Type B pancreatic cell (in vitro differentiated cells): ENCODE data around the gene LRRN2. TPM values are rescaled to one million over a fixed set of nuclear protein-coding genes. Genes with fewer than 3 reads are reported as not detected.

Experiments used
- DNase-seq: peaks from one replicate; pipeline ENCODE4 v3.0.0; 2021; ENCODE audit warnings: mixed read lengths; ENCODE audit not compliant: unreplicated experiment; ENCODE audit errors: extremely low spot score
- H3K27ac Mint-ChIP-seq: 2 replicates; pipeline ENCODE4 v1.8.0; 2021; ENCODE audit warnings: mild to moderate bottlenecking, mixed read lengths
- H3K27me3 Mint-ChIP-seq: 2 replicates; pipeline ENCODE4 v1.8.0; 2021; ENCODE audit warnings: mixed read lengths
- H3K36me3 Mint-ChIP-seq: 2 replicates; pipeline ENCODE4 v1.8.0; 2021; ENCODE audit warnings: mixed read lengths
- H3K4me1 Mint-ChIP-seq: one replicate; pipeline ENCODE4 v1.8.0; 2021; ENCODE audit warnings: mixed read lengths; ENCODE audit not compliant: unreplicated experiment
- H3K4me3 Mint-ChIP-seq: 2 replicates; pipeline ENCODE4 v1.8.0; 2021; ENCODE audit warnings: mild to moderate bottlenecking, mixed read lengths
- H3K9me3 Mint-ChIP-seq: 2 replicates; pipeline ENCODE4 v1.8.0; 2021; ENCODE audit warnings: mixed read lengths
- total RNA-seq: library from RNA; stranded (reverse); gene quantifications from 2 replicates; pipeline ENCODE4 v1.2.1, GENCODE V29; 2021; ENCODE audit warnings: low replicate concordance
- TF ChIP-seq, protein P1 (sequence below): fragments of 200-600 bp; sonication (generic); conservative IDR thresholded peaks from 2 replicates; pipeline ENCODE4 v1.5.0; 2021; ENCODE audit warnings: antibody characterized with exemption, mild to moderate bottlenecking

The LRRN2 gene
- total RNA-seq, 1 donor from 2014 or later, result 19.0 TPM

DNA sequence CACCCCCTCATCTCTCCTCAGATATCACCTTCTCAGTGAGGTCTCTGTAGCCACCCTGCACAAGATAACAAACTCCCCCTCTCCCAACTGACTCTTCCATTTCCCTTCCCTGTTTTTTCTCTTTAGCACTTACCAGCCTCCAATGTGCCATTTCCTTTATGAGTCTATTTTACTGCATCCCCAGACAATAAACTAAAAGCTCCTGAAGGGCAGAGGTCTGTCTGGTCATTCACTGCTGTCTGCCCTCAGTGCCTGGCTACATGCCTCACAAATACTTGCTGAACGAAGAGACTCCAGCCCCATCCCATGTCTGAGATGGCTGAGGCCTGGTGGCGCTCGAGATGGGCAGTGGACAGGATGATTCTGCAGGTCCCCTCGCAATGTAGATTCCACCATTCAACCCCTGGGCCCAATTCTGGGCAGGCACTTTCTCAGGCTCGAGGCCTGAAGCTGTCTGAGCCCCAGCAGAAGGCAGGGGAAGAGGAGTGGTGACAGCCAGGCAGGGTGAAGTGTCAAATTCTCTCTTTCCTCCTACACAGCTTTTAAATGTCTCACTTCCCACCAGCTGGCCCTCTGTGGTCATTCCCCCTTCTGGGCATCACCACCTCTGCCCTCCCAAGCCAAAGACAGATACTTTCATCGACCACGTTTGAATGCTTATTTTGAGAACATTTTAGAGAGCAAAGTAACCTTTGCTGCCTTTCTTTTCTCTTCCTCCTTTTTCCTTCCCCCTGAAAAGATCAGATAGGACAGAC, 6.6 kb downstream of the LRRN2 start:
- H3K27me3 Mint-ChIP-seq, result peaks cover 57% of the 10 kb centered on the region
- no peak overlapping the region for H3K4me3 Mint-ChIP-seq
- H3K4me1 Mint-ChIP-seq, result peaks cover 6% of the 10 kb centered on the region
- no peaks in the 10 kb centered on the region for H3K36me3 Mint-ChIP-seq
- no peak for DNase-seq
- H3K27ac Mint-ChIP-seq, result no peak overlapping the region
- TF ChIP-seq, protein P1, sequence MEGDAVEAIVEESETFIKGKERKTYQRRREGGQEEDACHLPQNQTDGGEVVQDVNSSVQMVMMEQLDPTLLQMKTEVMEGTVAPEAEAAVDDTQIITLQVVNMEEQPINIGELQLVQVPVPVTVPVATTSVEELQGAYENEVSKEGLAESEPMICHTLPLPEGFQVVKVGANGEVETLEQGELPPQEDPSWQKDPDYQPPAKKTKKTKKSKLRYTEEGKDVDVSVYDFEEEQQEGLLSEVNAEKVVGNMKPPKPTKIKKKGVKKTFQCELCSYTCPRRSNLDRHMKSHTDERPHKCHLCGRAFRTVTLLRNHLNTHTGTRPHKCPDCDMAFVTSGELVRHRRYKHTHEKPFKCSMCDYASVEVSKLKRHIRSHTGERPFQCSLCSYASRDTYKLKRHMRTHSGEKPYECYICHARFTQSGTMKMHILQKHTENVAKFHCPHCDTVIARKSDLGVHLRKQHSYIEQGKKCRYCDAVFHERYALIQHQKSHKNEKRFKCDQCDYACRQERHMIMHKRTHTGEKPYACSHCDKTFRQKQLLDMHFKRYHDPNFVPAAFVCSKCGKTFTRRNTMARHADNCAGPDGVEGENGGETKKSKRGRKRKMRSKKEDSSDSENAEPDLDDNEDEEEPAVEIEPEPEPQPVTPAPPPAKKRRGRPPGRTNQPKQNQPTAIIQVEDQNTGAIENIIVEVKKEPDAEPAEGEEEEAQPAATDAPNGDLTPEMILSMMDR, result no peak
- no peaks in the 10 kb centered on the region for H3K9me3 Mint-ChIP-seq

DNA sequence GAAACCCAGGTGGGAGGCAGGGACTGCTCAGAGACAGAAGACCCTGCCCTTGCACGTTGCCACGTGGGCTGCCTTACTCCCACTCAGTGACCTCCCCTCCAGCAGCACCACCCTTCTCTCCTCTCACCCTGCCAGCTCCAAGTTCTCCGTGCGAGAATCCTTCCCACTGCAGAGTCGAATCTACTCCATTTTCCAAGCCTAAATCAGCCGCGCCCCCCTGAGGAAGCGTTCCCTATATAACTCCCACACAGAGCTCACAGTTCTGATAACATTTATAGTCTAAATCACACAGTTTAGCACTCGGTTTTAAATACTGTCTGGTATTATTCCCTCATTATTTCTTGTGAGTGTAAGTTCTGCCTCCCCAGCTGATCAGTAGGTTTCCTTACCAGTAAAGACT, 7.7 kb downstream of the LRRN2 start:
- no peak overlapping the region for H3K4me3 Mint-ChIP-seq
- TF ChIP-seq, protein P1, result no peak
- DNase-seq, result no peak
- no peaks in the 10 kb centered on the region for H3K36me3 Mint-ChIP-seq
- H3K27ac Mint-ChIP-seq, result no peak overlapping the region
- H3K27me3 Mint-ChIP-seq, result peaks cover 47% of the 10 kb centered on the region
- H3K4me1 Mint-ChIP-seq, result peaks cover 6% of the 10 kb centered on the region
- no peaks in the 10 kb centered on the region for H3K9me3 Mint-ChIP-seq

DNA sequence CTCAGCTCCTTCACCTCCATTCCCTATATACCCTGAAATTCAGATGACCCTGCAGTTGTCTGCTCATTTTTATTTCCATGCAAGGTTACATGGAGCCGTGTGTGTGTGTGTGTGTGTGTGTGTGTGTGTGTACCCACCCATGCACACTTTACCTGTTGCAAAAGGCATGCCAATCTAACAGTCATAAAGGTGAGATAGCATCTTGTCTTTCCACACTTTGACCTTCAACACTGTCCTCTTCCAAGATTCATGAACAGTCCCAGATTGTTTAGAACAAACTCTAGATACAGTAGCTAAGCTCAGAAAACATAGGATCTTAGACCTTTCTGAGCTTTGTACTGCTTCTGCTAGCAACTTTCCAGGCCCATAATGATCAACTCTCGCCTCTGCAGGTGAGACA, 9.5 kb downstream of the LRRN2 start:
- H3K9me3 Mint-ChIP-seq, result no peaks in the 10 kb centered on the region
- no peak overlapping the region for H3K4me3 Mint-ChIP-seq
- no peak for DNase-seq
- TF ChIP-seq, protein P1, result no peak
- no peaks in the 10 kb centered on the region for H3K36me3 Mint-ChIP-seq
- H3K27ac Mint-ChIP-seq, result no peak overlapping the region
- H3K4me1 Mint-ChIP-seq, result peaks cover 6% of the 10 kb centered on the region
- peaks cover 31% of the 10 kb centered on the region for H3K27me3 Mint-ChIP-seq

DNA sequence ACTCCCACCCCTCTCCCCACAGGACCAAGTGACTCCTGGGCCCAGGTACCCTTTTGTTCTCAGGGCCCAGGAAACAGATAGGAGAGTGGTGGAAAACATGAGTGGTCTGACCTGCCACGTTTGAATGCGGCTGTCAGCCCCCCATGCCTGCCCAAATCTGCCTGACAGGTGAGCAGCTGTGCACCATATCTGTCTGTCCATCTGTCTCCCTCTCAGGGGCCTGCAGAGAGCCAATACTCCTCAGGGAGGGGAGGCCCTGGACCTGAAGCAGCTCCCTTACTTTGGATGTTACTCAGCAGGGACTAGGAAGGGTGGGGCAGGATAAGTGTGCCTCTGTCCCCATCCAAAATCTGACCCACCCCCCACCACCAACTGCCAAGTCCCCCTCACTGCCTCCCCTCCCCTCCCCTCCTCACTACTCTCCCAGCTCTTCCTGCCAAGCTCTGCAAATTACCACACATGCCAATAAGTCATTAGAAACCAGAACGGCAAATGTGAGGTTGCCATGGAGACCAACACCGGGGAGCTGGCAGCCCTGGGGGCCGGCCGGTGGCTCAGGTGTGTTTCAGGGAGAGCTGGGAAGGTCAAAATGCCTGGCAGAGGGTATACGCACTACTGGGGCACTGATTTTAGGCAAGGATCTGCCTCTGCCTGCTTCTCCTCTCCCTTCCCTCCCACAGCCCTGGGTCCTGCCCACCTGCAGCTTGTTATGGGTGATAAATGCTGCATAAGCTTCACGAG, 11.5 kb downstream of the LRRN2 start:
- DNase-seq, result no peak
- Mint-ChIP-seq H3K4me1 (peaks cover 6% of the 10 kb centered on the region), H3K9me3 (no peaks in the 10 kb centered on the region), H3K36me3 (no peaks in the 10 kb centered on the region), H3K4me3 (no peak overlapping the region), H3K27me3 (peaks cover 20% of the 10 kb centered on the region), H3K27ac (no peak overlapping the region)
- TF ChIP-seq, protein P1, result no peak

DNA sequence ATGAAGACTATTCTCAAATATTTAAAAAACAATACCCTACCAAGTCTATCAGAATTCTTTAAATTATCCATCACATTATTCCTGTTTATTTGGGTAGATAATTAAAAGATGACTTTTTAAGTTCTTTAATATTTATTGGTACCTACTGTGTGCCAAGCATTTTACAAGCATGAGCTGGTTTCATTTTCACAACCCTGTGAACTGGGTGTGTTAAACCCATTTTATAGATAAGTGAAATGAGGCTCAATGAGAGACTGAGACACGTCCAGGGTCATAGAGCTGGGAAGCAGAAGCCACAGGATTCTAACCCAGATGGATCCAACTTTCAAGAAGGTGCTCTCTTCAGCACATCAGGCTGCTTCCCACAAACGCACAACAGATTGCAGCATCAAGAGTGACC, 12.3 kb downstream of the LRRN2 start:
- peaks cover 12% of the 10 kb centered on the region for H3K27me3 Mint-ChIP-seq
- TF ChIP-seq, protein P1, result no peak
- H3K4me3 Mint-ChIP-seq, result no peak overlapping the region
- no peaks in the 10 kb centered on the region for H3K9me3 Mint-ChIP-seq
- no peak for DNase-seq
- H3K36me3 Mint-ChIP-seq, result no peaks in the 10 kb centered on the region
- H3K4me1 Mint-ChIP-seq, result peaks cover 6% of the 10 kb centered on the region
- no peak overlapping the region for H3K27ac Mint-ChIP-seq
